ENCODE data around the gene EVL.
"Not testable (repeated sequence)": the region's sequence is repeated elsewhere in the genome, so short reads cannot be mapped to it uniquely, and the experiment has no call there.

The EVL gene

GRCh38 chr14:100027771-100028490, 37.3 kb upstream of the EVL start:
- Histone ChIP-seq H2AFZ (ENCODE audit: low read depth, low read length) (no peak overlapping the region), H3K79me2 (ENCODE audit: low read length) (no peaks in the 10 kb centered on the region), H3K27ac (ENCODE audit: low read length) (no peak overlapping the region)

GRCh38 chr14:100028990-100029677, 36.1 kb upstream of the EVL start:
- Histone ChIP-seq H3K4me2 (ENCODE audit: low read length) (no peak overlapping the region), H3K9ac (ENCODE audit: low read length) (no peak overlapping the region), H3K4me3 (ENCODE audit: low read length) (no peak overlapping the region), H3K36me3 (replicated peaks; ENCODE audit: low read depth, low read length) (no peaks in the 10 kb centered on the region), H3K9me3 (ENCODE audit: insufficient read depth, low read length) (no peaks in the 10 kb centered on the region), H4K20me1 (ENCODE audit: insufficient read depth, low read length) (no peaks in the 10 kb centered on the region), H3K27ac (ENCODE audit: low read length) (no peak overlapping the region), H3K79me2 (ENCODE audit: low read length) (no peaks in the 10 kb centered on the region), H3K4me1 (ENCODE audit: low read length) (peaks cover 5% of the 10 kb centered on the region; the same call in 1 of the 2 replicates), H3K27me3 (ENCODE audit: low read depth, low read length) (no peaks in the 10 kb centered on the region), H2AFZ (ENCODE audit: low read depth, low read length) (no peak overlapping the region)
- TF ChIP-seq EZH2phosphoT487 (IDR thresholded peaks at IDR 0.05; ENCODE audit: low read depth) (no peak), CTCF (IDR thresholded peaks at IDR 0.05; ENCODE audit: low read depth, low read length) (no peak)

More at GRCh38 chr14:100027771-100028490, 37.3 kb upstream of the EVL start:
- no peaks in the 10 kb centered on the region for H3K27me3 ChIP-seq (ENCODE audit: low read depth, low read length)
- no peaks in the 10 kb centered on the region for H4K20me1 ChIP-seq (ENCODE audit: insufficient read depth, low read length)
- H3K4me3 ChIP-seq (ENCODE audit: low read length), result no peak overlapping the region
- no peak overlapping the region for H3K9ac ChIP-seq (ENCODE audit: low read length)
- H3K4me1 ChIP-seq (ENCODE audit: low read length), result peaks cover 5% of the 10 kb centered on the region; the same call in 1 of the 2 replicates
- TF ChIP-seq EZH2phosphoT487 (IDR thresholded peaks at IDR 0.05; ENCODE audit: low read depth) (no peak), CTCF (IDR thresholded peaks at IDR 0.05; ENCODE audit: low read depth, low read length) (no peak)
- no peak overlapping the region for H3K4me2 ChIP-seq (ENCODE audit: low read length)
- H3K36me3 ChIP-seq (replicated peaks; ENCODE audit: low read depth, low read length), result no peaks in the 10 kb centered on the region
- no peaks in the 10 kb centered on the region for H3K9me3 ChIP-seq (ENCODE audit: insufficient read depth, low read length)

- H3K4me2 ChIP-seq (ENCODE audit: low read length); H4K20me1 ChIP-seq (ENCODE audit: insufficient read depth, low read length); H3K27ac ChIP-seq (ENCODE audit: low read length): not testable (repeated sequence)
Measured at GRCh38 chr14:100030006-100030405, 35.2 kb upstream of the EVL start.

GRCh38 chr14:100030452-100031153, 34.6 kb upstream of the EVL start:
- Histone ChIP-seq H3K4me2 (ENCODE audit: low read length) (no peak overlapping the region), H3K4me3 (ENCODE audit: low read length) (no peak overlapping the region), H4K20me1 (ENCODE audit: insufficient read depth, low read length) (no peaks in the 10 kb centered on the region), H3K9me3 (ENCODE audit: insufficient read depth, low read length) (no peaks in the 10 kb centered on the region), H3K36me3 (replicated peaks; ENCODE audit: low read depth, low read length) (no peaks in the 10 kb centered on the region), H3K27ac (ENCODE audit: low read length) (no peak overlapping the region), H3K9ac (ENCODE audit: low read length) (no peak overlapping the region), H3K27me3 (ENCODE audit: low read depth, low read length) (no peaks in the 10 kb centered on the region), H2AFZ (ENCODE audit: low read depth, low read length) (no peak overlapping the region), H3K79me2 (ENCODE audit: low read length) (no peaks in the 10 kb centered on the region), H3K4me1 (ENCODE audit: low read length) (no peaks in the 10 kb centered on the region)
- TF ChIP-seq CTCF (IDR thresholded peaks at IDR 0.05; ENCODE audit: low read depth, low read length), result no peak

More at GRCh38 chr14:100030006-100030405, 35.2 kb upstream of the EVL start:
- H3K27me3 ChIP-seq (ENCODE audit: low read depth, low read length); H3K4me3 ChIP-seq (ENCODE audit: low read length); H3K9ac ChIP-seq (ENCODE audit: low read length); H2AFZ ChIP-seq (ENCODE audit: low read depth, low read length); H3K36me3 ChIP-seq (replicated peaks; ENCODE audit: low read depth, low read length); H3K79me2 ChIP-seq (ENCODE audit: low read length); H3K9me3 ChIP-seq (ENCODE audit: insufficient read depth, low read length); H3K4me1 ChIP-seq (ENCODE audit: low read length): not testable (repeated sequence)
